Measurements from ENCODE around the gene CPNE5.

Gene CPNE5

DNA sequence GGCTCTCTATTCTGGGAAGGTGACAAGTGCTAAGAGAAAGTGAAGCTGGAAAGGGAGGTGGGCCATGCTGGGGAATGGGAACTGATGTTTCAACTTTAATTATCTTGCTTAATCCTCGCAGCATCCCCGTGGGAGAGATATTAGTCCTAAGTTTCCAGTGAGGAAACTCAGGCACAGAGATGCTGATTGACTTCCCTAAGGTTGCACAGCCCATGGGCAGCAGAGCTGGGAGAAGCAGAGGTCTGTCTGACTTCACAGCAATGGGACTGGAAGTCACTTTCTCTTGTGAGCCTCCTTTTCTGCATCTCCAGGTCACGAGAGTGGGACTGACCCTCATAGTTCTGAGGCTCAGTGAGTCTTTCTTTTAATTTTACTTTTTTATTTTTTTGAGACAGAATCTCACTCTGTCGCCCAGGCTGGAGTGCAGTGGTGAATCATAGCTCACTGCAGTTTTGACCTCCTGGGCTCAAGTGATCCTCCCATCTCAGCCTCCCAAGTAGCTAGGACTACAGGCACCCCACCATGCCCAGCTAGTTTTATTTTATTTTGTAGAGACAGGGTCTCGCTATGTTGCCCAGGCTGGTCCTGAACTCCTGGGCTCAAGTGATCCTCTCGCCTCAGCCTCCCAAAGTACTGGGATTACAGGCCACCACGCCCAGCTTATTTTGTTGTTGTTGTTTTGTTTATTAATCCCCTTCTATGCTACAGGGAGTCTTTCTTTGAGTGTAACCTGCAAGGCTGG is 139.0 kb downstream of the CPNE5 start:
- no peak for DNase-seq (ENCODE audit: low read depth)

DNA sequence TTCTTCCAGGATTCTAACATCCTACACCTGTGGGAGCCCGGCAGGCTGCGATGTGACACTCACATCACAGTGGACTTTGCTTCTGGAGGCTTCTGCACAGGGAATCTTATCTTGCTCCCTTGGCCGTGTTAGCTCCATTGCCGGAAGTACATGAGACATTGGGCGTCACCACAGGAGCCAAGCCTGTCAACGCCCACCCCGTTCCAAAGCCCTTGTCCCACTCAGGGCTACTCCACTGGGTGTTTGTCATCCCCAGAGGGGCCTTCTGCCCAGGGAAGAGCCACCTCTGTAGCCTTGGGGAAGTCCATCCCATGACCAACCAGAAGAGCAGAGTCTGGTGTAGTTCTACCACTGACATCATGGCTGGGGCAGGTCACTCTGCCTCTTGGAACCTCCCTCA is 139.9 kb downstream of the CPNE5 start:
- no peak for DNase-seq (ENCODE audit: low read depth)

DNA sequence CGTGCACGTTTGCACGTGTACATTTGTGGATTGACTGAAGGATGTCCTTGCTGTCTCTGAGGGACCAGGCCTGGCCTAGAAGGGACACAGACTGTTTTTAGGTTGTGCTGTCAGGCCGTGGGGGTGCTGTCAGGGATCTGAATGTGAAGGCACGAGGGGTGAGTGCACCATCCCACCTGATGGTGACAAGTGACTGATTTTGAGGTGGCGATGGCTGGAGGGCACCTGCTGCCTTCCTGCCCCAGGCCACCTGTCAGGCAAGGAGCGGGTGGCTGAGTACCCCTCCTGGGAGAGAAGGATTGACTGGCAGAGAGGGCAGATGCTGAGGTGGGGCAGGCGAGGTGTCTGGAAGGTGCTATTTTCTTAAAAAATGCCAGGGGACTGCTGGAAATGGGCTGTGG is 140.4 kb downstream of the CPNE5 start:
- DNase-seq (ENCODE audit: low read depth), result no peak

DNA sequence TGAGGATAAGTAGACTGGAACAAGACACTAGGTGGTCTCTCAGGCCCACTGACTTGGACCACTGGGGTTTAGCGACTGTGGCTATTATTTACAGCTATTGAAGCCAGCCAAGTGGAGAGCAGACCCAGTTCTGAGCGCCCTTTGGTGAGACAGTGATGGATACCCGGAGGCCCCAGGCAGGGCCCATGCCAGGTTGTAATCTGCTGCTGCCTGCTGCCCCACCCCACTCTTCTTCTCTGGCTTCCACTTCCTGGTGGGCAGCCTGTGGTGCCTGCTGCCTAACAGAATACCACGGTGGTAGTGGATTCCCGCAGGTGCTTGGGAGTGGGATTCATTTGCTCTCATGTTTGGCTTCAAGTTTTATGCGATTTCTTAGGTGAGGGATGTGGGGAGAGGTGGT is 141.0 kb downstream of the CPNE5 start:
- DNase-seq (ENCODE audit: low read depth), result no peak

DNA sequence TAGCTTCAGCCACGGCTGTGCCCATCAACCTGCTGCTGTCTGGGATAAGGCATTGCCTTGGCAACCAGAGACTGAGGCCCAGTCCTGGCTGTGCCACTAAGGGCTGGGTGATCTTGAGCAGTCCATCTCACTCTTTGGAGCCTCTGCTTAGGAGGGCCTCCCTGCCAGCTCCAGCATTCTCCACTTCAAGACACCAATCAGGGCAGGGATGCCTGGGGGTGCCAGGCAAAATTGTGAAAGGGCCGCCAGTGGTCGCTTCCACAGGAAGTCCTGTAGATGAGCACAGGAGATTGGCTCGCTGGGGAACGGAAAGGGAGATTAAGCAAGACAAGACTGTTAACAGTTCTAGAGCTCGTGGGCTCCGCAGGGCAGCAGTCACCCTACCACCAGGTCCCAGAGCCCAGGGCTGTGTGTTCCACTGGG is 141.8 kb downstream of the CPNE5 start, which contains the start of gene RAB44:
Gene RAB44, plus strand, starts transcription at position 346 of the 423 bp plus-strand sequence. CDS start 6,410 bp downstream, outside the sequence.
- DNase-seq (ENCODE audit: low read depth), result no peak

DNA sequence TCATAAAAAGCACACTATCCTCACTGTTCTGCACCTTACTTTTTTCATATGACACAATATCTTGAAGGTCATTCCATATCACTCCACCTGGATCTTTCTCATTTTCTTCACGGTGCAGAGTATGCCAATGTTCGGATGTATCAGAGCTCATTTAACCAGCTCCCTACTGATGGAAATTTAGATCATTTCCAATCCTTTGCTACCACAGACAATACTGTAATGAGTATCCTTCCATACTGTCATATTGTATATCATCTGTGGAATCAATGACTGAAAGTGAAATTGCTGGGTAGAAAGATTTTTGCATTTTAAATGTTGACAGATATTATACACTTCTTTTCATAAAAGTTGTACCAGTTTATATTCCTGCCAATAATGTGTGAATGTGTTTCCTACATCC is 143.8 kb downstream of the CPNE5 start:
- no peak for DNase-seq (ENCODE audit: low read depth)

DNA sequence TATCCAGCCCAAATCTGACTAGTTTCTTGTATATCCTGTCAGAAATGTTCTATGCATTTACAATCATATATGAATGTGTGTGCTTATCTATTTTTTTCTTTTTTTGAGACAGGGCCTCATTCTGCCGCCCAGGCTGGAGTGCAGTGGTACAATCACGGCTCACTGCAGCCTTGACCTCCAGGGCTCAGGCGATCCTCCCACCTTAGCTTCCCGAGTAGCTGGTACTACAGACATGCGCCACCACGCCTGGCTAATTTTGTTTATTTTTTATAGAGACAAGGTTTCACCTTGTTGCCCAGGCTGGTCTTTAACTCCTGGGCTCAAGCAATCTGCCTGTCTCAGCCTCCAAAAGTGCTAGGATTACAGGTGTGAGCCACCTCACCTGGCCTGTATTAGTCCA is 144.6 kb downstream of the CPNE5 start:
- no peak for DNase-seq (ENCODE audit: low read depth)

DNA sequence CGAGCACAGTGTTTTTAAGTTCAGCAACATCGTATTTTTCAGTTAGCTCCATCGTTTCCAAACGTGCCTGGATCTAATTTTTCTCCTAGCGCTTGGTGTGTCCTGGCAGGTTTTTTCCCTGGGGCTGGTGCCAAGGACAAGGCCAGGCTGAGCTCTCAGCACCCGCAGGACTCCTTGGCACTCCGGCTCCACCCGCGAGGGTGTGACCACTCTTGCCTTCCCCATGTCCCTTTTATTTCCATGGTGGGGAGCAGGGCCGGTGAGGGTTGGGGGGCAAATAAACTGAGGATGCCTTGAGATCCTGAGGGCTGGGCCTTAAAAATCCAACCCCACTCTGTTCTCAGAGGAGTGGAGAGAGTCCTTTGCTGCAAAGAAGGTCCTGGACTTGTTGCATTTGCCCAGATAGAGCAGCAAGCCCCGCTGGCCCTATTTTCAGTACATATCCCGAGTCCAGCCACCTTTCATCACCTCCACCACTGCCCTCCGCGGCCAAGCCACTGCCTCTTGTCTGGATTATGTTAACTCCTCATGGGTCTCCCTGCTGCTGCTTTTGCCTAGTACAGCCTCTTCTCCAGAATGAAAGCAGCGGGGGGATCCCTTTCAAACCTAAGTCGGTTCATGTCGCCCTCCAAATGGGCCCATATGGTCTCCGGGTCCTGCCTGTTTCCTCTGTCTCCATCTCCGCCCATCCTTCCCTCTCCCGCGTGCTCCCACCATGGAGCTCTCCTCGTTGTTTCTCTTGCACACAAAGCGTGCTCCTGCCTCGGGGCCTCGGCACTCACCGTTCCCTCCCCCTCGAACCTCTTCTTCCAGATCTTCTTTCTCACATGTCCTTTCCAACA is 146.2 kb downstream of the CPNE5 start:
- DNase-seq (ENCODE audit: low read depth), result no peak

DNA sequence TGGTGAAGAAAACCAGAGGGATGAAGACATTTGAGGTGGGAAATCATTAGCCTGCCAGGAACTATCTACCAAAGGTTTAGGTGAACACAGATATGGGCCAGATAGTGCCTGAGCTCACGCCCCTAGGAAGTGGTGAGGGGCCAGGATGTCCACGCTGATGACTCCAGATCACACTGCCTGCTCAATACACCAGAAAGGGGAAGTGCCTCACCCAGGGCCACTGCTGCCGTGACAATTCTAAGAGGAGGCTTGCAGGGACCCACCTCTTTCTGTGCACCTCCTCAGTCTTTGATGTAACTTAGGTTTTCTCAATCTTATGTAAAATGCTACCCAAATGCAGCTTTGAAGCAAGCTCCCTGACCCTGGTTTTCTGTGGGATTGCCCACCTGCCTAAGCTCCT is 147.0 kb downstream of the CPNE5 start:
- no peak for DNase-seq (ENCODE audit: low read depth)

DNA sequence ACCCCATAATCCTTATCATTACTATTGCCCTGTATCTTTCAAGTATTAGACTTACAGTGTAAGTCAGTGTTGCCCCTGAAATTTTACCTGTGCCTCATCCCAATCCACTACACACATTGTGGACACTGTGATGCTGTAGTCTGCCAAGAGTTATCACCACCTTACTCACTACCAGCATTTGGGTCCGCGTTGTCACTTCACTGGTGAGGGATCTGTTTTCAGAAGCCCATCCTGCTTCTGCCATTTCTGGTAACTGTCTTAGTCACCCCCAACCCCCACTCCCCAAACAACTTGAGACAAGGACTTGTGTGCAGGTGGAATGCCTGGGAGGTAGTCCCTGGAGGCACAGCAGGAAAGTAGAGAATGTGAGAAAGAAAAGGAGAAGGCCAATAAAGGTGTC is 147.6 kb downstream of the CPNE5 start:
- no peak for DNase-seq (ENCODE audit: low read depth)

DNA sequence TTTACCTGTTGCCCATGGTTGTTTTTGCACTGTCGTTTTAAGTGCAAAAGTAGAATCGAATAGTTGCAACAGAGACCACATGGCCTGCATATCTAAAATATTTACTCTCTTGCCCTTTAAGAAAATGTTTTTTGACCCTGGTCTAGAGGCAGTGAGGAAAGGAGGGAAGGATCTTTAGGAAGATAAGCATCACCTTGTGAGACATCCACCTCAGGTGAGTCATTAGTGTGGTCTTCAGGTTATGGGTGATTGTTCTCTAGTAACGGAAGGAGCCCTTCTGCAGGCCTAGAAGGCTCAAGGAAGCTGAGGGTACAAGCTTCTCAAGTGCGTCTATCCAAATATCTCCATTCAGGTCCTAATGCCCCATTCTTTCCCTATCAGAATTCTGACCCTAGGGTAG is 148.2 kb downstream of the CPNE5 start:
- DNase-seq (ENCODE audit: low read depth), result no peak

Data from stimulated activated CD8-positive, alpha-beta memory T cell treated with anti-CD3 and anti-CD28 coated beads, Interleukin-12 subunit alpha, Interleukin-12 subunit beta, amount 100 ng/mL, for 4 hours (primary cell).